Caco-2 (cell line): Measurements from ENCODE around the gene USP22. TPM values are rescaled to one million over a fixed set of nuclear protein-coding genes. Genes with fewer than 3 reads are reported as not detected.

Experiments
- BruUV-seq: library from RNA; stranded (reverse); fragments of 400-500 nt; replicated peaks from 2 replicates; lab custom pipeline; 2021; lab: Mats Ljungman, UMichigan
- CTCF ChIA-PET: fragments of 300-600 bp; sonication (Branson Sonifier 250); formaldehyde crosslinking; loops from one replicate; lab custom pipeline; 2022; ENCODE audit warnings: antibody characterized with exemption; lab: Charles Lee
- POLR2A ChIA-PET: fragments of 300-600 bp; sonication (Branson Sonifier 250); formaldehyde crosslinking; loops from one replicate; lab custom pipeline; 2022; ENCODE audit warnings: antibody characterized with exemption; lab: Charles Lee
- DNase-seq, 2 experiments: peaks; one replicate each; pipeline versions ENCODE4 v3.0.0 to v3.0.0-alpha.2; 2020 to 2022
- H3K27me3 ChIP-seq: replicated peaks from 2 replicates; pipeline ENCODE4 v1.6.0; 2011; ENCODE audit warnings: low read length; ENCODE audit not compliant: control insufficient read depth, insufficient read depth
- H3K36me3 ChIP-seq: 2 replicates; pipeline ENCODE4 v1.5.1; 2011; ENCODE audit warnings: low read length; ENCODE audit not compliant: control insufficient read depth, insufficient read depth
- H3K4me1 ChIP-seq: fragments of 250-450 bp; sonication (Bioruptor Pico); 2 replicates; pipeline ENCODE4 v1.5.1; 2020; ENCODE audit warnings: mild to moderate bottlenecking
- H3K4me3 ChIP-seq: 2 replicates; pipeline ENCODE4 v1.5.1; 2011; ENCODE audit warnings: low read depth, mild to moderate bottlenecking, control low read depth, low read length
- H3K9me3 ChIP-seq: fragments of 250-450 bp; sonication (Bioruptor Pico); 2 replicates; pipeline ENCODE4 v1.5.1; 2020; ENCODE audit warnings: mild to moderate bottlenecking, moderate library complexity
- H3K27ac Mint-ChIP-seq: one replicate; pipeline ENCODE4 v1.8.0; 2022; ENCODE audit warnings: mixed read lengths; ENCODE audit not compliant: unreplicated experiment
- H3K27me3 Mint-ChIP-seq: one replicate; pipeline ENCODE4 v1.8.0; 2022; ENCODE audit warnings: mixed read lengths; ENCODE audit not compliant: insufficient read depth, unreplicated experiment
- H3K36me3 Mint-ChIP-seq: one replicate; pipeline ENCODE4 v1.8.0; 2022; ENCODE audit warnings: mild to moderate bottlenecking, mixed read lengths; ENCODE audit not compliant: insufficient read depth, unreplicated experiment
- H3K4me1 Mint-ChIP-seq: one replicate; pipeline ENCODE4 v1.8.0; 2022; ENCODE audit warnings: low read depth, mixed read lengths; ENCODE audit not compliant: unreplicated experiment
- H3K4me3 Mint-ChIP-seq: one replicate; pipeline ENCODE4 v1.8.0; 2022; ENCODE audit warnings: mild to moderate bottlenecking, moderate library complexity, mixed read lengths; ENCODE audit not compliant: unreplicated experiment
- H3K9me3 Mint-ChIP-seq: one replicate; pipeline ENCODE4 v1.8.0; 2022; ENCODE audit warnings: mixed read lengths; ENCODE audit not compliant: unreplicated experiment
- CTCF ChIP-seq, 2 experiments: fragments of 200-600 bp in 1 of 2; IDR thresholded peaks; 1 replicate in 1 of 2; 2 replicates in 1 of 2; pipeline versions ENCODE4 v1.5.1 to v1.8.0; 2011 to 2022; ENCODE audit warnings: antibody characterized with exemption in 1 of 2, control low read depth in 1 of 2, inconsistent platforms in 1 of 2, low read depth in 1 of 2, low read length in 1 of 2, mild to moderate bottlenecking in 1 of 2, moderate library complexity in 1 of 2; ENCODE audit not compliant: insufficient read depth in 1 of 2, severe bottlenecking in 1 of 2, unreplicated experiment in 1 of 2
- intact Hi-C: fragments of 100-400 bp; cut with micrococcal nuclease; formaldehyde crosslinking; loops from one replicate; pipeline ENCODE4 v1.10.0; 2022; ENCODE audit not compliant: unreplicated experiment
- total RNA-seq: library from RNA; stranded (reverse); gene quantifications from 2 replicates; pipeline ENCODE4 v1.2.3, GENCODE V29; 2022

USP22 gene
- total RNA-seq, 1 experiment from 2014 or later = 267 TPM

GRCh38 chr17:21008992-21009671 lies 33.7 kb downstream of the USP22 start:
- H3K36me3 Mint-ChIP-seq = peaks cover 100% of the 10 kb centered on the region
- no TSS peak for BruUV-seq
- Histone ChIP-seq H3K4me3 (no peak overlapping the region), H3K36me3 (peaks cover 30% of the 10 kb centered on the region), H3K9me3 (no peaks in the 10 kb centered on the region), H3K4me1 (no peaks in the 10 kb centered on the region), H3K27me3 (no peaks in the 10 kb centered on the region)
- no peaks in the 10 kb centered on the region for H3K9me3 Mint-ChIP-seq
- H3K27me3 Mint-ChIP-seq = no peaks in the 10 kb centered on the region
- no peaks in the 10 kb centered on the region for H3K4me1 Mint-ChIP-seq
- TF ChIP-seq CTCF (IDR thresholded peaks at IDR 0.05; ENCODE audit: insufficient read depth in 1 of 2, low read depth in 1 of 2, low read length in 1 of 2, severe bottlenecking in 1 of 2, unreplicated experiment in 1 of 2) = no peak
- POLR2A ChIA-PET = no interaction called here
- intact Hi-C loops = no loop called here
- no peak overlapping the region for H3K27ac Mint-ChIP-seq
- DNase-seq = no peak
- H3K4me3 Mint-ChIP-seq = no peak overlapping the region
- CTCF ChIA-PET = no interaction called here

- Histone ChIP-seq H3K9me3 (no peaks in the 10 kb centered on the region), H3K27me3 (no peaks in the 10 kb centered on the region), H3K36me3 (peaks cover 30% of the 10 kb centered on the region), H3K4me1 (no peaks in the 10 kb centered on the region), H3K4me3 (no peak overlapping the region)
- intact Hi-C loops = no loop called here
- peaks cover 100% of the 10 kb centered on the region for H3K36me3 Mint-ChIP-seq
- no peak for TF ChIP-seq CTCF (IDR thresholded peaks at IDR 0.05; ENCODE audit: insufficient read depth in 1 of 2, low read depth in 1 of 2, low read length in 1 of 2, severe bottlenecking in 1 of 2, unreplicated experiment in 1 of 2)
- no peak overlapping the region for H3K27ac Mint-ChIP-seq
- H3K4me1 Mint-ChIP-seq = no peaks in the 10 kb centered on the region
- ChIA-PET POLR2A (no interaction called here), CTCF (no interaction called here)
- BruUV-seq = no TSS peak
- no peaks in the 10 kb centered on the region for H3K9me3 Mint-ChIP-seq
- no peak overlapping the region for H3K4me3 Mint-ChIP-seq
- no peaks in the 10 kb centered on the region for H3K27me3 Mint-ChIP-seq
- DNase-seq = no peak
Measured at GRCh38 chr17:21008160-21008915, 34.5 kb downstream of the USP22 start.

GRCh38 chr17:21007646-21008045 lies 35.2 kb downstream of the USP22 start:
- BruUV-seq = no TSS peak
- no peak overlapping the region for H3K27ac Mint-ChIP-seq
- H3K9me3 ChIP-seq = no peaks in the 10 kb centered on the region
- peaks cover 34% of the 10 kb centered on the region for H3K36me3 ChIP-seq
- no peaks in the 10 kb centered on the region for H3K4me1 Mint-ChIP-seq
- no peaks in the 10 kb centered on the region for H3K27me3 Mint-ChIP-seq
- intact Hi-C loops = no loop called here
- no peak overlapping the region for H3K4me3 Mint-ChIP-seq
- no peaks in the 10 kb centered on the region for H3K27me3 ChIP-seq
- DNase-seq = no peak
- H3K9me3 Mint-ChIP-seq = no peaks in the 10 kb centered on the region
- POLR2A ChIA-PET = no interaction called here
- peaks cover 100% of the 10 kb centered on the region for H3K36me3 Mint-ChIP-seq
- H3K4me3 ChIP-seq = no peak overlapping the region
- no peaks in the 10 kb centered on the region for H3K4me1 ChIP-seq
- CTCF ChIA-PET = no interaction called here
- no peak for TF ChIP-seq CTCF (IDR thresholded peaks at IDR 0.05; ENCODE audit: insufficient read depth in 1 of 2, low read depth in 1 of 2, low read length in 1 of 2, severe bottlenecking in 1 of 2, unreplicated experiment in 1 of 2)
